HG03045 (cell line): Measurements from ENCODE around the gene RPS10.

Experiments
- ATAC-seq: cut with Tn5 transposase; IDR thresholded peaks from one replicate; pipeline ENCODE4 v1.9.1; 2021; ENCODE audit warnings: mild to moderate bottlenecking, moderate library complexity; ENCODE audit not compliant: unreplicated experiment

RPS10 gene

DNA sequence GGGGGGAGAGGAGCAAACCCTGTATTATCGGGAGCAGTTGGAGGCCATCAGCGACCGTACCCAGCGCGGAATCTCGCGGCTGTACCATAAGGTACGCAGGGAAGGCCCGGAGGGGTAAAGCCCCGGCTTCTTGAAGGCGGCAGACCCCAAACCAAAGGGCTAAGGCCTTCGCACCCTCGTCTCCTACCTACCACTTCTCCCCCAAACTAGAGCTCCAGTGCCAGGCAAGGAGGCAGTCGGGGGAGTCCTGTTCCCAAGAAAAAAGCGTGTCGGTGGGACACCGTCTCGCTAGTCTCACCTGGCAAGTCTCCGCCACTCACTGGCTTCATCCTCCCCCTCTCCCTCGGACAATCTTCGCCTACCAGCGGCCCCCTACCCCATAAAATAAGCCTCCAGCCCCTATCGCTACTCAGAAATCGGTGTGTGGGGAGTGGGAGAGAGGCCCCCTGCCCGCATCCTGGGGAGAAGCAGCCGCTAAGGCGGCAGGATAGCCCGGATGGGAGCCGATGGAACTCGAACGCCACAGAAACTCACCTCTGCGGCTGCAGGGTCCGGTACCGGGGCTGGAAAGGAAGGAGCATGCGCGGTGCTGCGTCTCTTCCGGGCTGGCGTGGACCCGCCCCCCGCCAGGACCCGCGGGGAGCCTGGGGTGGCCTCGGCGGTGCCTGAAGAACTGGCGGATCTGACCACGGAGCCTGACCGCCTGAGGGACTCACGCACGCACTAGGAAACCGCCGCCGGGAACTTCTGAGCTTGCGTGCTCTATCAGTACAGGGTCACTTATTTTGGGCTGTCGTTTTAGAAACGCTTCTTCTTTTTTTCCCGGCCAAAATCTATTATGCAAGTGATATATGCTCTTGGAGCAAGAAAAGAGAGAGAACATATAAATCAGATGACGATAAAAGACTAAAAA, at the start of gene RPS10:
Gene RPS10, minus strand, starts transcription at position 572 of the 913 bp plus-strand sequence. CDS start 848 bp downstream, outside the sequence.
- peak; percentile 86 for ATAC-seq

GRCh38 chr6:34475238-34475682, 49.4 kb upstream of the RPS10 start:
- ATAC-seq: no peak

DNA sequence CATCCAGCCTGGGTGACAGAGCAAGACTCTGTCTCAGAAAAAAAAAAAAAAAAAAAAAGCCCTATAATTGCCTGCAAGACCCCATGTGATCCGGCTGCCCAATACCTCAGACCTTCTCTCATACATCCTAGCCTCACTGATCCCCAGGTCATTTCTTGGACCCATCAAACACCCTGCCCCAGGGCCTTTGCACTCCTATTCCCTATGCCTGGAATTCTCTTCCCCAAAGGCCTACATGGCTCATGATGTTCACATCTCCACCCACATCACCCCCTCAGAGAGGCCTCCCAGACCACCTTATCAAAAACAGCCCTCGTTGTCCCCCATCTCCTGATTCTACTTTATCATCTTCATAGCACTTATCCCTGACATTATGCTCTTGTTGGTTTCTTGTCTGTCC, 48.9 kb upstream of the RPS10 start:
- ATAC-seq: no peak

DNA sequence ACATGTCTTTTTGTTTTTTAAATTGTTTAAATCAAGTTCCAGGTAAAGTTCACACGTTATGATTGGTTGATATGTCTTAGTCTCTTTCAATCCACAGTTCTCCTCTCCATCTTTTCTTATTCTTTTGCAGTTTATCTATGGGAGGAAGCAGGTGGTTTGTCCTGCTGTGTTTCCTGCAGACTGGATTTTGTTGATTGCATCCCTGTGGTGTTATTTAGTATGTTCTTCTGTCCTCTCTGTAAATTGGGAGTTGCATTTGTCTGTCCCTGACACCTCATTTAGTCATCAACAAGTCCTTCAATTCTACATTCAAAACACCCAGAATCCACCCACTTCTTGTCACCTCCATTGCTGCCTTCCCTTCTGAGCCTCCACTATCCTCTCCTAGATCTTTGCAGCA, 48.1 kb upstream of the RPS10 start:
- no peak for ATAC-seq

DNA sequence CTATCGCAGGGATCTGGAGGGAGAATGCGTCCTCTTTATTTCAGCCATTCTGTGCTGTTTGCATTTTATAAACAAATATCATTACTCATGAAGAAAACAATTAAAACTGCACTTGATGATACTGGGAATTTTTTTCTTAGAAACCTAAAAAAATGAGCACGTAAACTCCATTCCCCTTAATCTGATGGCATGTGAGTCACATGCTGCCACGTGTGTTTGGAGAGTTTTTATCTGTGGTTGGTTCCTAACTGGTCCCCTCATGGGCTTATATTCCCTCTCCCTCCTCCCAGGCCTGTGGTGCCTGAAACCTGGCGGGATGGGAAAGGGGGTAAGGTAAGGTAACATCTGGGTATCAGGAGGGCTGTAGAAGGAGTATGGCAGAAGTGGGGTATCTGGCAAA, 46.6 kb upstream of the RPS10 start:
- ATAC-seq: no peak

- ATAC-seq: no peak
These were observed 43.6 kb upstream of the RPS10 start for GRCh38 chr6:34469499-34469898.

- ATAC-seq: no peak
These were observed 42.6 kb upstream of the RPS10 start for GRCh38 chr6:34468378-34468892.

DNA sequence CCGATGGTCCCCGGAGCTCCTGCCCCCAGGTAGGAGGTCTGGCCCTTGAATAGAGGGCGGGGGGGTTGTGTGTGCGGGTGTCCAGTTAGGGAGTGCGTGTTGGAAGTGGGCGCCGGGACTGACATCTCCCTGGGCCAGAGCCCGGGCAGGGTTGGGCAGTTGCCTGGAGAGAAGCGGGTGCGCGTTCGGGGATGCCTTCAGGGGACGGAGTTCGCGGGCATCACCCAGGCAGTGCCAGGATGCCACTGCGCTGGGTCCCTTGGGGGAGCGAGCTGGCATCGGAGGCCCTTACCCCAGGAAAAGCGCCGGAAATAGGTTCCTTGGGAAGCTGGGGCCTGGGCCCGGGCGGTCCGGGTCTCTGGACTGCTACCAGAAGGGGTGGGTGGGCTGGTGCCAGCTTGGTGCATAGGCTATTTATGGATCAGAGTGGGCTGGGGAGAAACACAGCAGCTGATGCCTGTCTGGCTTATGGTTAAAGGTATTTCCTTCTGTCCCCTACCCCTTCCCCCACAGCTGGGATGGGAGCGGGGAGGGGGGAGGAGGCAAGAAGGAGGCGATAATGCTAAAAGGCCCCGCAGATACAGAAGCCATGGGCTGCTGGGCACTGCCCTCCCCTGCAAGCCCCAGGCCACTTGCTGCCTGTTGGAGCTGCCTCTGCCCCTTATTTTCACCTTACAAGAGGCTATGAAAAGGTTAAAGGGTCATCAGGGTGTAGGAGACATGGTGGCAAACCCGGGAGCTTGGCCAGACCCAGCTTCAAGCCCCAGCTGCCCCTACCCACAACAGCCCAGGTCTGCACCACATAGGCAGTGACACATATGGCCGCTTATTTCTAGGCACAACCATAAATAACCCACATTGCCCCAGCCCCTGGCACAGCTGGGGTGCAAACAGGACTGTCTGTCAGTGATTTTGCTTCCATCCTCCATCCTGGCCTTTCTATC, 40.6 kb upstream of the RPS10 start:
- no peak for ATAC-seq

DNA sequence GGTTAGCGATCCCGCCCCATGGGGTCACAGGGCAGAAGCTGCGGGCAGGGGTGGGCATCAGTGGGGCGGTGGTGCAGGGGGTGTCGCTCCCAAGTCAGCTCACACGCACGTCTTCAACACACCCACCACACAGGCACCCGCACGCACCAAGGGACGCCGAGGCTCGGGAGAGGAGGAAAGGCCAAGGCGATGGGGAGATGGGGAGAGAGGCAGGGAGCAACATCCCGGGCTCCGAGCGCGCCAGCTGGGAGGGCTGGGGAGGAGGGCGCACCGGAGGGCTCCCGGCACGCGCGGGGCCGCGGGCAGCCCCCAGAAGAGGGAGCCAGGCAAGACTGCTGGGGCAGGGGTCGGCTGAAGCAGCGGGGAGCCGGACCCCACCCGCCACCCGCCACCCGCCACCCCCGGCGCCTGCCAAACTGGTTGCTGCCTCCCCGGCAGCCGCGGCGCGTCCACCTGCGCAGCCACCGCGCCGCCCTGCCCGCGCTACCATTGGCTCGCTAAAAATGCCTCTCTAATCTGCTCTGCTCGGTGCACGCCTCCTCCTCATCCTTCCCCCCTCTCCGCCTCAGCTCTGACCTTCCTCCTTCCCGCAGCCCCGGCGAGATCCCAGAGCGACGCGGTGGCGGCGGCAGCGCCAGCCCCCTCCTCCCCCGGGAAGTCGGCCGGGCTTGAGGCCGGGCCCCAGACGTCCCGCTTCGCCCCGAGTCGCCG, 39.8 kb upstream of the RPS10 start, which contains the start of gene PACSIN1:
Gene PACSIN1, plus strand, starts transcription at position 546 of the 711 bp plus-strand sequence. CDS start 60,230 bp downstream, outside the sequence.
- no peak for ATAC-seq

- no peak for ATAC-seq
These were observed 38.0 kb upstream of the RPS10 start for GRCh38 chr6:34463849-34464248.

DNA sequence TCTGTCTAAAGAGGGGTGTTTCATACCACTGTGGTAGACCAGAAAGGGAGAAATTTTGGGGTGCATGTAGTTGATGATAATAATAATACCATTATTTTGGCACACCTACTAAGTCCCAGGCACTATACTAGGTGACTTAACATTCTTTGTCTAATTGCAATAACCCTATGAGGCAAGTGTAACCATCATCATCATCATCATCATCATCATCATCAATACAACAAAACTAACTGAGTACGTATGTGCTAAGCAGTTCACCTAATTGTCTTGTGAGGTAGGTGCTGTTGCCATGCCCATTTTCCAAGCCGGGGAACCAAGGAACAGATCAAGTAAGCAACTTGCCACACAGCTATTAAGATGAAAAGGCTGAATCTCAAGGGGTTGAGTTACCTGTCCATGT, 37.4 kb upstream of the RPS10 start:
- ATAC-seq: no peak

- ATAC-seq: no peak
These were observed 36.7 kb upstream of the RPS10 start for GRCh38 chr6:34462551-34462971.

- ATAC-seq: no peak
These were observed 36.1 kb upstream of the RPS10 start for GRCh38 chr6:34462010-34462409.

DNA sequence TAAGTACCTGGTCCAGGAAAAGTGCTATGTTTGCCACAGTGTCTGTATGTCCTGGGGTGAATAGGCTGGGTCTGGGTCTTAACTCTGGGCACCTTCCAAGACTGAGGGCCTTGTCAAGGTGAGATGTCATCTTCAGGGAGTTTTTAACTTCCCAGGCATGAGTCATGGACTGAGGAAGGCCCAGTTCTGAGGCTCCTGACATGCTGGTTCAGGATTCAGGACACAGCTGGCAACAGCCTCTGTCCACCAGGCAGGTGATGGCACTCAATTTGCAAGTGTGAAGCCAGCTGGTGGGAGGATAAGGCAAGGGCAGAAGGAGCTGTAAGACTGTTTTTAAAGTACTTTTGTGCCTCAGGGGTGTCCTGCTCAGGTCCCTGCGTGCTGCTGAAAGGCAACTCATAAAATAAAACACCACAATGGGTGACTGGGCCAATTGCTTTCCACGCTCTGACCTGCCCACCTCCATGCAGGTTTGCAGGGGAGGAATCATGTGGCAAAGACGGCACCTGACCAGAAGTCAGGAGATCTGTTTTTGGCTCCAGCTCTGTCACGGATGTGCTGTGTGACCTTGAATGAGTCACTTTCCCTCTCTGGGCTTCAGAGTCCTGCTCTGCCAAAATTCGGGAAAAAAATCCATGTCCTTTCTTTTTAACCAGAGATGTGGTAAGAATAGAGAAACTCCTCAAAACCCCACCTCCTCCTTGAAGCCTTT, 35.1 kb upstream of the RPS10 start:
- no peak for ATAC-seq

DNA sequence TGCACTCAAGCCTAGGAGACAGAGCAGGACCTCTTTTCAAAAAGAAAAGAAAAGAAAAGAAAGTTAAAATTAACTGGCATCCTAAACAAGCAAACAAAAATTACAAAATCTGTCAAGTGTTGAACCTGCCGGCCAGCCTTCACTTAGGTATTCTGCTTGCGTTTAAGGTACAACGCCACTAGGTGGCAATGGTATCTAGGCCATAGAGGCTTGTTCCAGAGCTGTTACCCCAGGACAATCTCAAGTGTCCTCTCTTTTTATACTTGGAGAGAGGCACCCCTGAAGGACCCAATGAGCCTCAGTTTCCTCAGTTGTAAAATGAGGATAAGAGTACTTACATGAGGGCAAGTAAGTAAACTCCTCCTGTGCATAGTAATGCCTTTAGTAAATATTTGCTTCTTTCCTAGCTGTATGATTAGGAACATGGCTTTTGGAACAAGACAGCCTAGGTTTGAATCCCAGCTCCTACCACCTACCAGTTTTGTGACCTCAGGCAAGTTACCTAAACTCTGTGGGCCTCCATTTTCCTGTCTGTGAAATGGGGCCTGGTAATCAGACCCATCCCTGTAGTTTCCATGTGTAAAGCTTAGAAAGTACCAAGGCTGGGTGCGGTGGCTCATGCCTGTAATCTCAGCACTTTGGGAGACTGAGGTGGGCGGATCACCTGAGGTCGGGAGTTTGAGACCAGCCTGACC, 34.2 kb upstream of the RPS10 start:
- no peak for ATAC-seq

- no peak for ATAC-seq
These were observed 32.2 kb upstream of the RPS10 start for GRCh38 chr6:34457742-34458735.

DNA sequence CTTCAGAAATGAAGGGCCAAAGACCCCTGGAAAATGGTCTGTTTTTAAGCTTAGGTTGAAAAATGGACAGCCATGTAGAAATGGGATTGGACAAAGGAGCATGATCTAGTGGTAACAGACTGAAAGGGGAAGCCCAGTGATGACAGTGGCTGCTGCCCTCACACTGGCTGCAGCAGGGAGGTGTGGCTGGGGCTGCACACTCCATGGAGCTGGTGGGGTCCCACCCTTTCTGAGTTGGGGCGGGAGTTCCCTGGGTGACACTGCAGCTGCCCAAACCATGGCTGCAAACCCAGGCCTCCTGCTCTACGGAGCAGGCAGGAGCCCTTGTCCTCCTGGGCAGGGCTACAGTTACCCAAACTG, 31.5 kb upstream of the RPS10 start:
- ATAC-seq: no peak

GRCh38 chr6:34455831-34456230, 30.0 kb upstream of the RPS10 start:
- ATAC-seq: no peak
